ENCODE results near the gene POU6F1. TPM values are rescaled to one million over a fixed set of nuclear protein-coding genes. Genes with fewer than 3 reads are reported as not detected.

POU6F1 gene
- total and polyA plus RNA-seq, 2 donors: 0.42 to 7.9 TPM

- Histone ChIP-seq H3K27ac (ENCODE audit: low read depth in 1 of 2, low read length in 1 of 2) (no peak overlapping the region), H3K9me3 (ENCODE audit: control insufficient read depth in 2 of 2, insufficient read depth in 1 of 2, low read length in 1 of 2) (no peaks in the 10 kb centered on the region), H3K4me1 (ENCODE audit: control insufficient read depth in 2 of 2, insufficient read depth in 2 of 2, low read length in 2 of 2) (no peaks in the 10 kb centered on the region), H3K36me3 (ENCODE audit: control insufficient read depth in 2 of 2, insufficient read depth in 2 of 2, low read length in 1 of 2) (no peaks in the 10 kb centered on the region), H3K27me3 (ENCODE audit: control insufficient read depth in 2 of 2, insufficient read depth in 1 of 2, low read length in 1 of 2) (no peaks in the 10 kb centered on the region), H3K4me3 (ENCODE audit: low read length in 2 of 2) (no peak overlapping the region)
- 92% methylated on average over 7 of the region's 7 CpGs for WGBS
- DNase-seq (ENCODE audit: low read depth in 6 of 9, low spot score in 9 of 9): no peak
Observed at GRCh38 chr12:51208016-51208660, 9.7 kb downstream of the POU6F1 start.

- Histone ChIP-seq H3K9me3 (ENCODE audit: control insufficient read depth in 2 of 2, insufficient read depth in 1 of 2, low read length in 1 of 2) (no peaks in the 10 kb centered on the region), H3K4me3 (ENCODE audit: low read length in 2 of 2) (no peak overlapping the region), H3K4me1 (ENCODE audit: control insufficient read depth in 2 of 2, insufficient read depth in 2 of 2, low read length in 2 of 2) (no peaks in the 10 kb centered on the region), H3K36me3 (ENCODE audit: control insufficient read depth in 2 of 2, insufficient read depth in 2 of 2, low read length in 1 of 2) (no peaks in the 10 kb centered on the region), H3K27ac (ENCODE audit: low read depth in 1 of 2, low read length in 1 of 2) (peak overlapping the region in 1 of 2 donors; percentile 68), H3K27me3 (ENCODE audit: control insufficient read depth in 2 of 2, insufficient read depth in 1 of 2, low read length in 1 of 2) (no peaks in the 10 kb centered on the region)
- WGBS: 96% methylated on average over 6 of the region's 6 CpGs
- DNase-seq (ENCODE audit: low read depth in 6 of 9, low spot score in 9 of 9): no peak
Observed at GRCh38 chr12:51205350-51205749, 12.5 kb downstream of the POU6F1 start.

GRCh38 chr12:51202718-51203117, 15.1 kb downstream of the POU6F1 start:
- 94% methylated on average over 5 of the region's 5 CpGs for WGBS
- Histone ChIP-seq H3K27ac (ENCODE audit: low read depth in 1 of 2, low read length in 1 of 2) (no peak overlapping the region), H3K36me3 (ENCODE audit: control insufficient read depth in 2 of 2, insufficient read depth in 2 of 2, low read length in 1 of 2) (no peaks in the 10 kb centered on the region), H3K9me3 (ENCODE audit: control insufficient read depth in 2 of 2, insufficient read depth in 1 of 2, low read length in 1 of 2) (no peaks in the 10 kb centered on the region), H3K4me3 (ENCODE audit: low read length in 2 of 2) (no peak overlapping the region), H3K27me3 (ENCODE audit: control insufficient read depth in 2 of 2, insufficient read depth in 1 of 2, low read length in 1 of 2) (no peaks in the 10 kb centered on the region), H3K4me1 (ENCODE audit: control insufficient read depth in 2 of 2, insufficient read depth in 2 of 2, low read length in 2 of 2) (no peaks in the 10 kb centered on the region)
- DNase-seq (ENCODE audit: low read depth in 6 of 9, low spot score in 9 of 9): no peak

GRCh38 chr12:51200806-51201205, 17.1 kb downstream of the POU6F1 start:
- Histone ChIP-seq H3K27me3 (ENCODE audit: control insufficient read depth in 2 of 2, insufficient read depth in 1 of 2, low read length in 1 of 2) (no peaks in the 10 kb centered on the region), H3K36me3 (ENCODE audit: control insufficient read depth in 2 of 2, insufficient read depth in 2 of 2, low read length in 1 of 2) (no peaks in the 10 kb centered on the region), H3K4me1 (ENCODE audit: control insufficient read depth in 2 of 2, insufficient read depth in 2 of 2, low read length in 2 of 2) (no peaks in the 10 kb centered on the region), H3K9me3 (ENCODE audit: control insufficient read depth in 2 of 2, insufficient read depth in 1 of 2, low read length in 1 of 2) (no peaks in the 10 kb centered on the region), H3K4me3 (ENCODE audit: low read length in 2 of 2) (no peak overlapping the region), H3K27ac (ENCODE audit: low read depth in 1 of 2, low read length in 1 of 2) (no peak overlapping the region)
- DNase-seq (ENCODE audit: low read depth in 6 of 9, low spot score in 9 of 9): no peak
- 97% methylated on average over 9 of the region's 9 CpGs for WGBS

GRCh38 chr12:51200156-51200555, 17.7 kb downstream of the POU6F1 start:
- Histone ChIP-seq H3K27me3 (ENCODE audit: control insufficient read depth in 2 of 2, insufficient read depth in 1 of 2, low read length in 1 of 2) (no peaks in the 10 kb centered on the region), H3K4me3 (ENCODE audit: low read length in 2 of 2) (no peak overlapping the region), H3K27ac (ENCODE audit: low read depth in 1 of 2, low read length in 1 of 2) (no peak overlapping the region), H3K4me1 (ENCODE audit: control insufficient read depth in 2 of 2, insufficient read depth in 2 of 2, low read length in 2 of 2) (no peaks in the 10 kb centered on the region), H3K36me3 (ENCODE audit: control insufficient read depth in 2 of 2, insufficient read depth in 2 of 2, low read length in 1 of 2) (no peaks in the 10 kb centered on the region), H3K9me3 (ENCODE audit: control insufficient read depth in 2 of 2, insufficient read depth in 1 of 2, low read length in 1 of 2) (no peaks in the 10 kb centered on the region)
- DNase-seq (ENCODE audit: low read depth in 6 of 9, low spot score in 9 of 9): no peak
- 97% methylated on average over 7 of the region's 7 CpGs for WGBS

- Histone ChIP-seq H3K27ac (ENCODE audit: low read depth in 1 of 2, low read length in 1 of 2) (no peak overlapping the region), H3K36me3 (ENCODE audit: control insufficient read depth in 2 of 2, insufficient read depth in 2 of 2, low read length in 1 of 2) (no peaks in the 10 kb centered on the region), H3K4me1 (ENCODE audit: control insufficient read depth in 2 of 2, insufficient read depth in 2 of 2, low read length in 2 of 2) (no peaks in the 10 kb centered on the region), H3K27me3 (ENCODE audit: control insufficient read depth in 2 of 2, insufficient read depth in 1 of 2, low read length in 1 of 2) (no peaks in the 10 kb centered on the region), H3K9me3 (ENCODE audit: control insufficient read depth in 2 of 2, insufficient read depth in 1 of 2, low read length in 1 of 2) (no peaks in the 10 kb centered on the region), H3K4me3 (ENCODE audit: low read length in 2 of 2) (no peak overlapping the region)
- 98% methylated on average over 10 of the region's 10 CpGs for WGBS
- no peak for DNase-seq (ENCODE audit: low read depth in 6 of 9, low spot score in 9 of 9)
Observed at GRCh38 chr12:51199366-51199945, 18.4 kb downstream of the POU6F1 start.

- no peaks in the 10 kb centered on the region for H3K27me3 ChIP-seq (ENCODE audit: control insufficient read depth in 2 of 2, insufficient read depth in 1 of 2, low read length in 1 of 2)
- no peak for DNase-seq (ENCODE audit: low read depth in 6 of 9, low spot score in 9 of 9)
Observed at GRCh38 chr12:51198568-51199365, 19.1 kb downstream of the POU6F1 start.

GRCh38 chr12:51197736-51198567, 19.9 kb downstream of the POU6F1 start:
- Histone ChIP-seq H3K9me3 (ENCODE audit: control insufficient read depth in 2 of 2, insufficient read depth in 1 of 2, low read length in 1 of 2) (no peaks in the 10 kb centered on the region), H3K4me1 (ENCODE audit: control insufficient read depth in 2 of 2, insufficient read depth in 2 of 2, low read length in 2 of 2) (no peaks in the 10 kb centered on the region), H3K4me3 (ENCODE audit: low read length in 2 of 2) (no peak overlapping the region), H3K27ac (ENCODE audit: low read depth in 1 of 2, low read length in 1 of 2) (no peak overlapping the region), H3K36me3 (ENCODE audit: control insufficient read depth in 2 of 2, insufficient read depth in 2 of 2, low read length in 1 of 2) (no peaks in the 10 kb centered on the region), H3K27me3 (ENCODE audit: control insufficient read depth in 2 of 2, insufficient read depth in 1 of 2, low read length in 1 of 2) (no peaks in the 10 kb centered on the region)
- WGBS: 98% methylated on average over 38 of the region's 38 CpGs
- no peak for DNase-seq (ENCODE audit: low read depth in 6 of 9, low spot score in 9 of 9)

More at GRCh38 chr12:51198568-51199365, 19.1 kb downstream of the POU6F1 start:
- Histone ChIP-seq H3K4me3 (ENCODE audit: low read length in 2 of 2) (no peak overlapping the region), H3K4me1 (ENCODE audit: control insufficient read depth in 2 of 2, insufficient read depth in 2 of 2, low read length in 2 of 2) (no peaks in the 10 kb centered on the region), H3K9me3 (ENCODE audit: control insufficient read depth in 2 of 2, insufficient read depth in 1 of 2, low read length in 1 of 2) (no peaks in the 10 kb centered on the region), H3K27ac (ENCODE audit: low read depth in 1 of 2, low read length in 1 of 2) (no peak overlapping the region), H3K36me3 (ENCODE audit: control insufficient read depth in 2 of 2, insufficient read depth in 2 of 2, low read length in 1 of 2) (no peaks in the 10 kb centered on the region)
- 95% methylated on average over 16 of the region's 16 CpGs for WGBS

All from thymus (tissue), 11 donors.